ENCODE measurements around the gene TMEM135.
"Not testable (repeated sequence)": the region's sequence is repeated elsewhere in the genome, so short reads cannot be mapped to it uniquely, and the experiment has no call there.

Gene TMEM135

GRCh38 chr11:87142594-87142993 is 104.9 kb downstream of the TMEM135 start:
- Histone ChIP-seq H3K27ac (ENCODE audit: low read depth, low read length) (no peak overlapping the region), H3K4me1 (ENCODE audit: insufficient read depth, low read length) (peaks cover 12% of the 10 kb centered on the region; the same call in 1 of the 2 replicates), H3K27me3 (ENCODE audit: insufficient read depth, low read length) (no peaks in the 10 kb centered on the region), H3K4me3 (ENCODE audit: low read length) (no peak overlapping the region), H3K9ac (ENCODE audit: low read depth, low read length) (no peak overlapping the region), H3K36me3 (ENCODE audit: insufficient read depth, low read length) (no peaks in the 10 kb centered on the region), H3K9me3 (ENCODE audit: insufficient read depth, low read depth, low read length) (peaks cover 13% of the 10 kb centered on the region)
- WGBS = 100% methylated on average over 1 of the region's 1 CpG

- Histone ChIP-seq H3K9me3 (ENCODE audit: insufficient read depth, low read depth, low read length) (peaks cover 12% of the 10 kb centered on the region), H3K4me3 (ENCODE audit: low read length) (no peak overlapping the region), H3K27ac (ENCODE audit: low read depth, low read length) (no peak overlapping the region), H3K9ac (ENCODE audit: low read depth, low read length) (no peak overlapping the region), H3K36me3 (ENCODE audit: insufficient read depth, low read length) (no peaks in the 10 kb centered on the region), H3K4me1 (ENCODE audit: insufficient read depth, low read length) (peaks cover 19% of the 10 kb centered on the region; the same call in 1 of the 2 replicates), H3K27me3 (ENCODE audit: insufficient read depth, low read length) (no peaks in the 10 kb centered on the region)
- 83% methylated on average over 3 of the region's 4 CpGs for WGBS
Measured at GRCh38 chr11:87143641-87144040, 105.9 kb downstream of the TMEM135 start.

GRCh38 chr11:87144252-87144651 is 106.5 kb downstream of the TMEM135 start:
- Histone ChIP-seq H3K4me3 (ENCODE audit: low read length) (no peak overlapping the region), H3K9ac (ENCODE audit: low read depth, low read length) (no peak overlapping the region), H3K9me3 (ENCODE audit: insufficient read depth, low read depth, low read length) (peaks cover 7% of the 10 kb centered on the region), H3K4me1 (ENCODE audit: insufficient read depth, low read length) (peaks cover 19% of the 10 kb centered on the region; the same call in 1 of the 2 replicates), H3K27ac (ENCODE audit: low read depth, low read length) (no peak overlapping the region), H3K27me3 (ENCODE audit: insufficient read depth, low read length) (no peaks in the 10 kb centered on the region), H3K36me3 (ENCODE audit: insufficient read depth, low read length) (no peaks in the 10 kb centered on the region)
- 97% methylated on average over 3 of the region's 3 CpGs for WGBS

GRCh38 chr11:87148749-87149148 is 111.0 kb downstream of the TMEM135 start:
- Histone ChIP-seq H3K4me1 (ENCODE audit: insufficient read depth, low read length) (peaks cover 20% of the 10 kb centered on the region; the same call in 1 of the 2 replicates), H3K27ac (ENCODE audit: low read depth, low read length) (no peak overlapping the region), H3K9ac (ENCODE audit: low read depth, low read length) (no peak overlapping the region), H3K4me3 (ENCODE audit: low read length) (no peak overlapping the region), H3K36me3 (ENCODE audit: insufficient read depth, low read length) (no peaks in the 10 kb centered on the region), H3K9me3 (ENCODE audit: insufficient read depth, low read depth, low read length) (no peaks in the 10 kb centered on the region), H3K27me3 (ENCODE audit: insufficient read depth, low read length) (no peaks in the 10 kb centered on the region)
- WGBS = 100% methylated on average over 1 of the region's 2 CpGs

GRCh38 chr11:87149782-87150181 is 112.0 kb downstream of the TMEM135 start:
- not testable (repeated sequence) for H3K9ac ChIP-seq (ENCODE audit: low read depth, low read length); H3K9me3 ChIP-seq (ENCODE audit: insufficient read depth, low read depth, low read length); H3K27me3 ChIP-seq (ENCODE audit: insufficient read depth, low read length); H3K36me3 ChIP-seq (ENCODE audit: insufficient read depth, low read length); H3K27ac ChIP-seq (ENCODE audit: low read depth, low read length); H3K4me3 ChIP-seq (ENCODE audit: low read length)
- peaks cover 14% of the 10 kb centered on the region; the same call in 1 of the 2 replicates for H3K4me1 ChIP-seq (ENCODE audit: insufficient read depth, low read length)
- 95% methylated on average over 7 of the region's 7 CpGs for WGBS

GRCh38 chr11:87150936-87151335 is 113.2 kb downstream of the TMEM135 start:
- H3K4me1 ChIP-seq (ENCODE audit: insufficient read depth, low read length) = peaks cover 18% of the 10 kb centered on the region
- no peak overlapping the region for H3K27ac ChIP-seq (ENCODE audit: low read depth, low read length)
- no peak overlapping the region for H3K4me3 ChIP-seq (ENCODE audit: low read length)
- H3K9me3 ChIP-seq (ENCODE audit: insufficient read depth, low read depth, low read length) = no peaks in the 10 kb centered on the region
- 79% methylated on average over 1 of the region's 1 CpG for WGBS
- no peak overlapping the region for H3K9ac ChIP-seq (ENCODE audit: low read depth, low read length)
- no peaks in the 10 kb centered on the region for H3K27me3 ChIP-seq (ENCODE audit: insufficient read depth, low read length)
- no peaks in the 10 kb centered on the region for H3K36me3 ChIP-seq (ENCODE audit: insufficient read depth, low read length)

GRCh38 chr11:87154246-87154645 is 116.5 kb downstream of the TMEM135 start:
- peaks cover 11% of the 10 kb centered on the region; the same call in 1 of the 2 replicates for H3K4me1 ChIP-seq (ENCODE audit: insufficient read depth, low read length)
- no peak overlapping the region for H3K4me3 ChIP-seq (ENCODE audit: low read length)
- no peaks in the 10 kb centered on the region for H3K36me3 ChIP-seq (ENCODE audit: insufficient read depth, low read length)
- no peak overlapping the region for H3K27ac ChIP-seq (ENCODE audit: low read depth, low read length)
- 100% methylated on average over 1 of the region's 2 CpGs for WGBS
- H3K27me3 ChIP-seq (ENCODE audit: insufficient read depth, low read length) = no peaks in the 10 kb centered on the region
- H3K9ac ChIP-seq (ENCODE audit: low read depth, low read length) = no peak overlapping the region
- no peaks in the 10 kb centered on the region for H3K9me3 ChIP-seq (ENCODE audit: insufficient read depth, low read depth, low read length)

- H3K27me3 ChIP-seq (ENCODE audit: insufficient read depth, low read length) = no peaks in the 10 kb centered on the region
- H3K9me3 ChIP-seq (ENCODE audit: insufficient read depth, low read depth, low read length) = no peaks in the 10 kb centered on the region
- H3K36me3 ChIP-seq (ENCODE audit: insufficient read depth, low read length) = no peaks in the 10 kb centered on the region
- WGBS = 97% methylated on average over 2 of the region's 2 CpGs
- peaks cover 4% of the 10 kb centered on the region; the same call in 1 of the 2 replicates for H3K4me1 ChIP-seq (ENCODE audit: insufficient read depth, low read length)
- H3K27ac ChIP-seq (ENCODE audit: low read depth, low read length) = no peak overlapping the region
- no peak overlapping the region for H3K9ac ChIP-seq (ENCODE audit: low read depth, low read length)
- no peak overlapping the region for H3K4me3 ChIP-seq (ENCODE audit: low read length)
Measured at GRCh38 chr11:87156970-87157369, 119.2 kb downstream of the TMEM135 start.

- H3K9me3 ChIP-seq (ENCODE audit: insufficient read depth, low read depth, low read length); H3K36me3 ChIP-seq (ENCODE audit: insufficient read depth, low read length); H3K27me3 ChIP-seq (ENCODE audit: insufficient read depth, low read length); H3K4me1 ChIP-seq (ENCODE audit: insufficient read depth, low read length); H3K9ac ChIP-seq (ENCODE audit: low read depth, low read length); H3K27ac ChIP-seq (ENCODE audit: low read depth, low read length); H3K4me3 ChIP-seq (ENCODE audit: low read length): not testable (repeated sequence)
- 89% methylated on average over 3 of the region's 3 CpGs for WGBS
Measured at GRCh38 chr11:87169076-87169475, 131.3 kb downstream of the TMEM135 start.

GRCh38 chr11:87173185-87174039 is 135.7 kb downstream of the TMEM135 start:
- H3K4me1 ChIP-seq (ENCODE audit: insufficient read depth, low read length) = peaks cover 11% of the 10 kb centered on the region
- no peaks in the 10 kb centered on the region for H3K27me3 ChIP-seq (ENCODE audit: insufficient read depth, low read length)
- H3K4me3 ChIP-seq (ENCODE audit: low read length) = no peak overlapping the region
- H3K9ac ChIP-seq (ENCODE audit: low read depth, low read length) = no peak overlapping the region
- 87% methylated on average over 2 of the region's 3 CpGs for WGBS
- peaks cover 9% of the 10 kb centered on the region for H3K9me3 ChIP-seq (ENCODE audit: insufficient read depth, low read depth, low read length)
- H3K27ac ChIP-seq (ENCODE audit: low read depth, low read length) = no peak overlapping the region
- H3K36me3 ChIP-seq (ENCODE audit: insufficient read depth, low read length) = no peaks in the 10 kb centered on the region; the same call in 1 of the 2 replicates

GRCh38 chr11:87174870-87175269 is 137.1 kb downstream of the TMEM135 start:
- Histone ChIP-seq H3K36me3 (ENCODE audit: insufficient read depth, low read length) (no peaks in the 10 kb centered on the region; the same call in 1 of the 2 replicates), H3K4me3 (ENCODE audit: low read length) (no peak overlapping the region), H3K4me1 (ENCODE audit: insufficient read depth, low read length) (peaks cover 11% of the 10 kb centered on the region), H3K27me3 (ENCODE audit: insufficient read depth, low read length) (no peaks in the 10 kb centered on the region), H3K9ac (ENCODE audit: low read depth, low read length) (no peak overlapping the region), H3K27ac (ENCODE audit: low read depth, low read length) (no peak overlapping the region), H3K9me3 (ENCODE audit: insufficient read depth, low read depth, low read length) (peaks cover 12% of the 10 kb centered on the region)
